GM21619 (cell line): ENCODE measurements around the gene CLDN22.
"Not testable (repeated sequence)": the region's sequence is repeated elsewhere in the genome, so short reads cannot be mapped to it uniquely, and the experiment has no call there.

Source experiments
- ATAC-seq: cut with Tn5 transposase; IDR thresholded peaks from one replicate; pipeline ENCODE4 v1.9.1; 2021; ENCODE audit not compliant: unreplicated experiment

Gene CLDN22

GRCh38 chr4:183347566-183347965 is 27.5 kb upstream of the CLDN22 start:
- ATAC-seq: no peak

GRCh38 chr4:183347146-183347545 is 27.1 kb upstream of the CLDN22 start:
- no peak for ATAC-seq

- no peak for ATAC-seq
Observed at GRCh38 chr4:183345261-183345660, 25.2 kb upstream of the CLDN22 start.

- ATAC-seq: no peak
Observed at GRCh38 chr4:183344523-183345255, 24.6 kb upstream of the CLDN22 start.

- ATAC-seq: no peak
Observed at GRCh38 chr4:183343730-183344129, 23.7 kb upstream of the CLDN22 start.

GRCh38 chr4:183342541-183343533 is 22.8 kb upstream of the CLDN22 start:
- no peak for ATAC-seq

- ATAC-seq: no peak
Observed at GRCh38 chr4:183337833-183338232, 17.8 kb upstream of the CLDN22 start.

- no peak for ATAC-seq
Observed at GRCh38 chr4:183337349-183337748, 17.3 kb upstream of the CLDN22 start.

GRCh38 chr4:183335369-183335940 is 15.4 kb upstream of the CLDN22 start:
- ATAC-seq: no peak

- ATAC-seq: no peak
Observed at GRCh38 chr4:183333983-183334382, 13.9 kb upstream of the CLDN22 start.

GRCh38 chr4:183333202-183333601 is 13.1 kb upstream of the CLDN22 start:
- no peak for ATAC-seq

GRCh38 chr4:183332447-183332846 is 12.4 kb upstream of the CLDN22 start:
- ATAC-seq: no peak

- ATAC-seq: no peak
Observed at GRCh38 chr4:183330841-183331240, 10.8 kb upstream of the CLDN22 start.

GRCh38 chr4:183329954-183330742 is 10.1 kb upstream of the CLDN22 start:
- ATAC-seq: no peak

- ATAC-seq: no peak
Observed at GRCh38 chr4:183329244-183329643, 9.2 kb upstream of the CLDN22 start.

- ATAC-seq: no peak
Observed at GRCh38 chr4:183328832-183329231, 8.8 kb upstream of the CLDN22 start.

- ATAC-seq: no peak
Observed at GRCh38 chr4:183327827-183328226, 7.8 kb upstream of the CLDN22 start.

- no peak for ATAC-seq
Observed at GRCh38 chr4:183326853-183327252, 6.8 kb upstream of the CLDN22 start.

- not testable (repeated sequence) for ATAC-seq
Observed at GRCh38 chr4:183326387-183326786, 6.3 kb upstream of the CLDN22 start.

- ATAC-seq: no peak
Observed at GRCh38 chr4:183324619-183325018, 4.5 kb upstream of the CLDN22 start.

GRCh38 chr4:183324056-183324455 is 4.0 kb upstream of the CLDN22 start:
- not testable (repeated sequence) for ATAC-seq
